GM18499 (cell line): ENCODE measurements around the gene PPP4C.
"Not testable (repeated sequence)": the region's sequence is repeated elsewhere in the genome, so short reads cannot be mapped to it uniquely, and the experiment has no call there.

Source experiments
- ATAC-seq: cut with Tn5 transposase; IDR thresholded peaks from one replicate; pipeline ENCODE4 v1.9.1; 2021; ENCODE audit warnings: moderate number of reproducible peaks; ENCODE audit not compliant: insufficient read depth, unreplicated experiment

The PPP4C gene

GRCh38 chr16:30094541-30095165, 18.9 kb downstream of the PPP4C start:
- ATAC-seq: no peak

- ATAC-seq: no peak
Measured at GRCh38 chr16:30095166-30096078, 19.6 kb downstream of the PPP4C start.

DNA sequence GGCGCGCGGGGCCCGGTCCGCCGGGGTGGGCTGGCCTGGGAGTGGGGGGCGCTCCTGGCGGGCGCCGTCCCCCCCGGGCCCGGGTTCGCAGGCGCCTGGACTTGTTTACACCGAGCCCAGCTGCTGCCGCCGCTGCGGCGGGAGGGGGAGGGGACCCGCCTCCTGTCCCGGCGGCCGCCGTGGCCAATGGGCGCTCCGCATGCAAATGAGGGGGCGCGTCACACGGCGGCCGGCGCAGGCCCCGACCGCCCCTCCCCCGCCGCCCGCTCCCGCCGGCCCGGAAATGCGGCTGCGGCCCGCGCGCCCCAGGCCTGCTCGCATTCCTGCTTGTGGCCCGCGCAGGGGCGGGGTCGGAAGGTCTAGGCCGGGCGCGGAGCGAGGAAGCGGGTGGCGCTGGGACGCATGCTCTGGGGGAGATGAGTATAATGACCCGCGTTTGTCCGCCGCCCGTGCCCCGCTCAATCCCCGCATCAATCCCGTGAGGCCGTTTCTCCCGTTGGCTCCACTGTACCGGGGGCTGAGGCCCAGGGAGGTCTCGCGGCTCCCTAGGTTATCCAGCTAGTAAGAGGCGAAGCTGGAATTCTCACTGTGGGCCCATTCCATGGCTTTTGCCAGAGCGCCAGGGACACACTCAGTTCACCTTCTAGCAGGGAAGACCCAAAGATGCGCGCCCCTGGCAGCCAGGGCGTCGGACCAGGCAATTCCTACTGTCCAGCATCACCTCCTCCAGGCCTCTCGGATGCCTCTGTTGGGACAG, 20.5 kb downstream of the PPP4C start, which contains the start of gene YPEL3:
YPEL3 (minus strand) TSS at position 109 of the 757 bp plus-strand sequence. CDS start 731 bp downstream, outside the sequence.
- no peak for ATAC-seq

DNA sequence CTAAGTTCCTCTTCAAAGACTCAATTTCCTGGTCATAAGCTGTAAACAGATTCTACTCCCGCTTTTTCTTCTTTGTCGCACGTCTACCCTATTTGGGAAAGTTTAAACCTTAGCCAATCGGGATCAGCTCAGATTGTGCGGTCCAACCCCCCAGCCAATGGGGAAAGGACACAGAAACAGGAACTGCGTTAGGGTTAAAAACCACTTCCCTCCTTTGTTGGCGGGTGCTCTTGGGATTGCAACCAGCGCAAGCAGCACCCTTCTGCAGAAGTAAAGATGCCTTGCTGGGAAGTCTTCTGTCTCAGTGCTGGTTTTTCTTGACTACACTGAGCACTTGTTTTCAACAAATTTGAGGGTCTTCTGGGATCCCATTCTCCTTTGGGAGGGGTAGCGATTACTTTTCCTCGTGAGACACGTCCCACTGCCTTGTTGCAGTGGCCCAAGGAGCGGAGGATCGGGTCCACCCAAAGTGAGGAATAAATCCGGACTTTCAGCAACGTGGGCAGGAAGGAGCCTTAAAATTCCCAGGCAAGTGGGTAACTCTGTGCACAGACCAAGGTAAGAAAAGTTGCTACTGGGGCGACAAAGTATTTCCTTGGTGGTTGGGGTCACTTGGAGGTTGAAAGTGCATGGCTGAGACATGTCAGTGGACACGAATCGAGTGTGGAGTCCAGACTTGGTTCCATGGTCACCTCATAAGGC, 21.2 kb downstream of the PPP4C start:
- ATAC-seq: no peak

DNA sequence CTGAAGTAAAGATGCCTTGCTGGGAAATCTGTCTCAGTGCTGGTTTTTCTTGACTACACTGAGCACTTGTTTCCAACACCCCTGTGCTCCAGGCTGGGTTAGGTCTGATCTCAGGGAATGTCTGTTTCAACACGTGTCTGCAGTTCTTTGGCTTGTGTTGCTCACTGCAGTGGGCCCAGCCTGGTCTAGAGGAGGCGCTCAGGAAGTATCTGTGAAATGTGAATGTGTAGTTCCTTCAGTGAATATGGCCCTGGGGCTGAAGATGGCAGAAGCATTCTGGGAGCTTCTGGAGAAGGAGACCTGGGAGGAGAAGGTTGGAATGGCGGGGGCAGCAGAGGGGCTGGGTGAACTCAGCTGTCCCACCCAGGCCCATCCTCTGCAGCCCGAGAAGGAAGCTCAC, 28.3 kb downstream of the PPP4C start:
- ATAC-seq: no peak

GRCh38 chr16:30104492-30104891, 28.7 kb downstream of the PPP4C start:
- no peak for ATAC-seq

DNA sequence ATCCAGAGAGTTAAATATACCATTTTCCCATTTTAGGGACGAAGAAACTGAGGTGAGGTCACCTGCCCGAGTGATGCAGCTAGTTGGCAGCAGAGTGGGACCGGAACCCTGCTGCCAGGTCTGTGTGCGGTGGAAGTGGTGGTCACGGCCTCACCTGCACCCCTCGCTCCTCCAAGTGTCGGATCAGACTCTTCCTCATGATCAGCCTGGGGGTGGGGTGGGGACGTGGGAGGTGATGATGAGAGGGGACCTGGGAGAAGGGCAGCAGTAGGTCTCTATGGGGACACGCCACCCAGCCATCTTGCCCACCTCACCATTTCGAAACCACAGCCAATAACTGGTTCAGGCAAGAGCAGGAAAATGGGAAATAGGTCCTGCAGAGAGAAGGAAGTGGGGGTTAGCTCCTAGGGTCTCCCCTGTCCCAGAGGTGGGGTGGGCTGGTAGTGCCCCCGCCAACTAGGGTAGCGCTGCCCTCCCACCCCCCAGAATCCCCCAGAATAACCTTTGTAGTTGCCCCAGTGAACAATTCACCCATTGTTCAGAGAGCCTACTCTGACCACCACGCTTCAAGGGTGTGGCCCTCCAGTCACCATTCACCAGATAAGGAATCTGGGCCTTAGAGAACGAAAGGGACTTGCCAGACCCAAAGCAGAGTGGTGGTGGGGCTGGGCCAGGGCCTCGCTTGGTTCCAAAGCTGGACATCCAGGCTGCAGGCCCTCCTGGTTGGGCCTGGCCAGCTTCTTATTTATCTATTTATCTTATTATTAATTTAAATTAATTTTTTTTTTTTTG, 32.5 kb downstream of the PPP4C start:
- ATAC-seq: no peak

- ATAC-seq: no peak
Measured at GRCh38 chr16:30110661-30111060, 34.9 kb downstream of the PPP4C start.

GRCh38 chr16:30112197-30113030, 36.6 kb downstream of the PPP4C start:
- no peak for ATAC-seq

DNA sequence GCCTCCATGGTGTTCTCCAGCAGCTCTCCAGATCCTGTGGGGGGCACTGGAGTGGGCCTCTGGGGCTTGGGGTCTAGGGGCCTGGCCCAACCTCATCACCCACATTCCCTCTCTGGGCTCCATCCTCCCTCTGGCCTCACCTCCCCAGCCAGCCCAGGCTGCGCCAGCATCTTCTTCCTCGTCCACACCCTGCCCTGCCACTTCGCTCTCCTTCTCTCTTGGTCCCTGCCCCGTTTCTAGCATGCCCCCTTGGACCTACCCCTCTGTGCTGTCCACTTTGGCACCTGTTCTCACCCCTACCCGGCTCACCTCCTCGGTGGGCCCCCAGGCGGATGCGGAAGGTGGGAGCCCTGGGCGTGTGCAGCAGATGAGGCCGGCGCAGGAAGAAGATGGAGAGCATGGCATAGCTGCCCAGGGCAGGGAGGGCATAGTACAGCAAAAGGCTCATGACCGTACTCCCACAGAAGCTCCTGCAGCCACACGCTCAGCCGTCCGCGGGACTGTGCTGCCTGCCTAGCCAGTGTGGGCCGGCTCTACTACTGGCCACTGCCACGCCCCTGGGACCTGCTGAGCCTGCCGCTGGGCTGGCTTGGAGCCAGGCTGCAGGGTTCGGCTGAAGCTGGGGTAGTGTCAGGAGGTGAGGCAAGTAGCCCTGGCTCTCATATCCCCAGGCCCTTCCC, 37.4 kb downstream of the PPP4C start, which contains the start of gene GDPD3:
GDPD3 (minus strand) TSS at position 507 of the 680 bp plus-strand sequence; CDS start at position 448, 59 bp downstream.
- ATAC-seq: no peak

DNA sequence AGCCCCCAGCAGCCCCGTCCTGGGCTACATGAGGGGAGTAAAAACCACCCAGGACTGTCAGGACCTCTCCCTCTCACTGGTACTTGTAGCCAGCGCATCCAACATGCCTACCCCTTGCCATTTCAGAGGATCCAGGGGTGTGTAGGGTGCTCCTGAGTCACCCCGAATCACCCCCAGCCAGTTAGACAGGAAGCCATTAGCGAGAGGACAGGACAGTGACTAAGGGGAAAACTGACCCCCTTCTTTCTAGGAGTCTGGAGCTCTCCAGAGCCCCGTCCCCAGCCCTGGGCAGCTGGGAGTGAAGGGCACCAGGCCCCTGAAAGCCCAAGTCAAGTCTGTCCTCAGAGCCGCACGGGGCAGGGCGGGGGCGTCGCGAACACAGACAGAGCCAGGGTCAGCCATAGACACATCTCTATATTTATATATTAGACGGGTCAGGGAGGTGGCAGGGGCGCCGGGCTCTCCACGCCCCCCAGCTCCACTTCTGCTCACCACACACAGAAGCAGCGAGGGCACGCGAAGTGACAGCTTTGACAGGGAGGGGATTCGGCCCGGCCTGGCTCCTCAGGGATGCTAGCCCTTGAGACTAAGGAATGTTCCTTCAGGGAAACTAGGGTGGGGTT, 38.0 kb downstream of the PPP4C start:
- ATAC-seq: no peak

- ATAC-seq: no peak
Measured at GRCh38 chr16:30114411-30114810, 38.6 kb downstream of the PPP4C start.

DNA sequence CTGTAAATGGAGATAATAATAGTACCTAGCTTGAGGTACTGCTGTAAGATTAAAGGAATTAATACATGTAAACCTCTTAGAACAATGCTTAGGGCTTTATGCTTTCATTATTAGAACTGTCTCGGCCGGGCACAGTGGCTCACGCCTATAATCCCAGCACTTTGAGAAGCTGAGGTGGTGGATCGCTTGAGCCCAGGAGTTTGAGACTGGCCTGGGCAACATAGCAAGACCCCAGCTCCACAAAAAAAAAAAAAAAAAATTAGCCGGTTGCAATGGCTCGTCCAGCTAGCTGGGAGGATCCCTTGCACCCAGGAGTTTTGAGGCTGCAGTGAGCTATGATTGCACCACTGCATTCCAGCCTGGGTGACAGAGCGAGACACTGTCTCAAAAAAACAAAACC, 39.0 kb downstream of the PPP4C start:
- ATAC-seq: not testable (repeated sequence)

- no peak for ATAC-seq
Measured at GRCh38 chr16:30115238-30115637, 39.4 kb downstream of the PPP4C start.

DNA sequence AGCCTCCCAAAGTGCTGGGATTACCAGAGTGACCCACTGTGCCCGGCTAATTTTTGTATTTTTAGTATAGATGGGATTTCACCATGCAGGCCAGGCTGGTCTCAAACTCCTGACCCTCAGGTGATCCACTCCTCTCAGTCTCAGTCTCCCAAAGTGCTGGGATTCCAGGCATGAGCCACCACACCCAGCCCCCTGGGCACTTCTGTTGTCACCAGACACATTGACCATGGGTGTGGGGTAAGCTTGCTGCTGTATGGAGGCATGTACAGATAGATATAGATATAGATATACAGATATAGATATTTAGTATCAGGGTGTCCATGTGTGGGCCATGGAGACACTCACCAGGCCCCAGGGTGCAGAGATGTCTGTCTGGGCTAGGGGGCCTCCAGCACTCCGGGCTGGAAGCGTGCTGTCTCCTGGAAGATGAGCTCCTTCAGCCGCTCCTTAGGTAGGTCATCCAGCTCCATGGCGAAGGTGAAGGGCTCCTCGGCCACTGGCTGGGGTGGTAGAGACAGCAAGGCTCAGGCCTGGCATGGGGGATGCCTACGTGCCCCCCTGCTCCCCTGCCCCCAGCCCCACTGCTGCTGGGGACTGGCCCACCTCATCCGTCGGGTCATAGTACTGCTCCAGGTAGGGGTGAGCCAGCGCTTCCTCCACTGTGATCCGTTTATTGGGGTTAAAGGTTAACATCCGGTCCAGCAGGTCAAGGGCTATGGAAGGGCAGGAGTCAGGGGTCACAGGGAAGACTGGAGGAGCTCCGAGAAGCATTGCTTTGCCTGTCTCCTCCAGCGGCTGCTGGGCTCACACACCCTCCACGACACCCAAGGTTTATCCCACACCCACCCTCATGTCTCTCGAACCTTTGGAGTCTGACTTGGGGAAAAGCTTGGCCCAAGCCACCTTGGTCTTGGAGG, 40.8 kb downstream of the PPP4C start:
- no peak for ATAC-seq

GRCh38 chr16:30117768-30118167, 42.0 kb downstream of the PPP4C start:
- ATAC-seq: no peak
